ENCODE measurements around the gene FOXA3.

Gene FOXA3

DNA sequence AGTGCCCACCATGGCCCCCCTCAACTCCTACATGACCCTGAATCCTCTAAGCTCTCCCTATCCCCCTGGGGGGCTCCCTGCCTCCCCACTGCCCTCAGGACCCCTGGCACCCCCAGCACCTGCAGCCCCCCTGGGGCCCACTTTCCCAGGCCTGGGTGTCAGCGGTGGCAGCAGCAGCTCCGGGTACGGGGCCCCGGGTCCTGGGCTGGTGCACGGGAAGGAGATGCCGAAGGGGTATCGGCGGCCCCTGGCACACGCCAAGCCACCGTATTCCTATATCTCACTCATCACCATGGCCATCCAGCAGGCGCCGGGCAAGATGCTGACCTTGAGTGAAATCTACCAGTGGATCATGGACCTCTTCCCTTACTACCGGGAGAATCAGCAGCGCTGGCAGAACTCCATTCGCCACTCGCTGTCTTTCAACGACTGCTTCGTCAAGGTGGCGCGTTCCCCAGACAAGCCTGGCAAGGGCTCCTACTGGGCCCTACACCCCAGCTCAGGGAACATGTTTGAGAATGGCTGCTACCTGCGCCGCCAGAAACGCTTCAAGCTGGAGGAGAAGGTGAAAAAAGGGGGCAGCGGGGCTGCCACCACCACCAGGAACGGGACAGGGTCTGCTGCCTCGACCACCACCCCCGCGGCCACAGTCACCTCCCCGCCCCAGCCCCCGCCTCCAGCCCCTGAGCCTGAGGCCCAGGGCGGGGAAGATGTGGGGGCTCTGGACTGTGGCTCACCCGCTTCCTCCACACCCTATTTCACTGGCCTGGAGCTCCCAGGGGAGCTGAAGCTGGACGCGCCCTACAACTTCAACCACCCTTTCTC lies 8.2 kb downstream of the FOXA3 start:
- in situ Hi-C loops (cut with HindIII; ENCODE audit: low sequenced_read_pairs): no loop called here
- no peak for DNase-seq (ENCODE audit: low read depth, low spot score)
- TF ChIP-seq, protein P1, sequence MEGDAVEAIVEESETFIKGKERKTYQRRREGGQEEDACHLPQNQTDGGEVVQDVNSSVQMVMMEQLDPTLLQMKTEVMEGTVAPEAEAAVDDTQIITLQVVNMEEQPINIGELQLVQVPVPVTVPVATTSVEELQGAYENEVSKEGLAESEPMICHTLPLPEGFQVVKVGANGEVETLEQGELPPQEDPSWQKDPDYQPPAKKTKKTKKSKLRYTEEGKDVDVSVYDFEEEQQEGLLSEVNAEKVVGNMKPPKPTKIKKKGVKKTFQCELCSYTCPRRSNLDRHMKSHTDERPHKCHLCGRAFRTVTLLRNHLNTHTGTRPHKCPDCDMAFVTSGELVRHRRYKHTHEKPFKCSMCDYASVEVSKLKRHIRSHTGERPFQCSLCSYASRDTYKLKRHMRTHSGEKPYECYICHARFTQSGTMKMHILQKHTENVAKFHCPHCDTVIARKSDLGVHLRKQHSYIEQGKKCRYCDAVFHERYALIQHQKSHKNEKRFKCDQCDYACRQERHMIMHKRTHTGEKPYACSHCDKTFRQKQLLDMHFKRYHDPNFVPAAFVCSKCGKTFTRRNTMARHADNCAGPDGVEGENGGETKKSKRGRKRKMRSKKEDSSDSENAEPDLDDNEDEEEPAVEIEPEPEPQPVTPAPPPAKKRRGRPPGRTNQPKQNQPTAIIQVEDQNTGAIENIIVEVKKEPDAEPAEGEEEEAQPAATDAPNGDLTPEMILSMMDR (IDR thresholded peaks at IDR 0.05; ENCODE audit: low read depth, low read length): no peak
- no peak overlapping the region for H3K4me3 ChIP-seq (ENCODE audit: low read depth, low read length)

DNA sequence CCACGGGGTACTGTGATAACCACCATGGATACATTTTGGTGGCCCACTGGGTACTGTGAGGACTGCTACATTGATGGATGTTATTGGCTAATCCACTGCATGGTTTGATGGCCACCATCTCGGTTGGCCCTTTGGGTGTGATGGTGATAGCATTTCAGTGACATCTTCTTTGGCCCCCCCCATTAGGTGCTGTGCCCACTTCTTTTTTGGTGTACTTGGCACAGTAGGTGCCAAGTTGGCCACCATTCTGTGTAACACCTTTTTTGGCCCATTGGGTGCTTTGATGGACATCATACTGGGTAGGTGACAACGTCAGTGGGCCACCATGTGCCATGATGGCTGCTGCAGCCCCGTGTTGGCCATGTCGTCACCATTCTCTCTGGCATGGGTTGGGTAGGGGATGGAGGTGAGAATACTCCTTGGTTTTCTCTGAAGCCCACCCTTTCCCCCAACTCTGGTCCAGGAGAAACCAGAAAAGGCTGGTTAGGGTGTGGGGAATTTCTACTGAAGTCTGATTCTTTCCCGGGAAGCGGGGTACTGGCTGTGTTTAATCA lies 9.2 kb downstream of the FOXA3 start:
- no peak for DNase-seq (ENCODE audit: low read depth, low spot score)
- in situ Hi-C loops (cut with HindIII; ENCODE audit: low sequenced_read_pairs): no loop called here
- TF ChIP-seq, protein P1 (IDR thresholded peaks at IDR 0.05; ENCODE audit: low read depth, low read length): no peak
- H3K4me3 ChIP-seq (ENCODE audit: low read depth, low read length): no peak overlapping the region

- H3K4me3 ChIP-seq (ENCODE audit: low read depth, low read length): no peak overlapping the region
- in situ Hi-C loops (cut with HindIII; ENCODE audit: low sequenced_read_pairs): no loop called here
- DNase-seq (ENCODE audit: low read depth, low spot score): no peak
- TF ChIP-seq, protein P1 (IDR thresholded peaks at IDR 0.05; ENCODE audit: low read depth, low read length): no peak
Measured at GRCh38 chr19:45874620-45874966, 10.5 kb downstream of the FOXA3 start.

DNA sequence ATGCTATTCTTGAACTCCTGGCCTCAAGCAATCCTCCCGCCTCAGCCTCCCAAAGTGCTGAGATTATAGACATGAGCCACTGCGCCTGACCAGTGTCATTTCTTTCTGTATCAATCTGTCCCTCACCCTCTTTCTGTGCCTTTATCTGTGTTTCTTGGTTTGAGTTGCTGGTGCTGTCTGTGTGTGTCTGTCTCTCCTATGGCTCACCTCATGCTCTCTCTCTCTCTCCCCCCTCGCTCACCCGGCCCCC lies 12.0 kb downstream of the FOXA3 start:
- no peak for DNase-seq (ENCODE audit: low read depth, low spot score)
- TF ChIP-seq, protein P1 (IDR thresholded peaks at IDR 0.05; ENCODE audit: low read depth, low read length): no peak
- no peak overlapping the region for H3K4me3 ChIP-seq (ENCODE audit: low read depth, low read length)
- in situ Hi-C loops (cut with HindIII; ENCODE audit: low sequenced_read_pairs): no loop called here

DNA sequence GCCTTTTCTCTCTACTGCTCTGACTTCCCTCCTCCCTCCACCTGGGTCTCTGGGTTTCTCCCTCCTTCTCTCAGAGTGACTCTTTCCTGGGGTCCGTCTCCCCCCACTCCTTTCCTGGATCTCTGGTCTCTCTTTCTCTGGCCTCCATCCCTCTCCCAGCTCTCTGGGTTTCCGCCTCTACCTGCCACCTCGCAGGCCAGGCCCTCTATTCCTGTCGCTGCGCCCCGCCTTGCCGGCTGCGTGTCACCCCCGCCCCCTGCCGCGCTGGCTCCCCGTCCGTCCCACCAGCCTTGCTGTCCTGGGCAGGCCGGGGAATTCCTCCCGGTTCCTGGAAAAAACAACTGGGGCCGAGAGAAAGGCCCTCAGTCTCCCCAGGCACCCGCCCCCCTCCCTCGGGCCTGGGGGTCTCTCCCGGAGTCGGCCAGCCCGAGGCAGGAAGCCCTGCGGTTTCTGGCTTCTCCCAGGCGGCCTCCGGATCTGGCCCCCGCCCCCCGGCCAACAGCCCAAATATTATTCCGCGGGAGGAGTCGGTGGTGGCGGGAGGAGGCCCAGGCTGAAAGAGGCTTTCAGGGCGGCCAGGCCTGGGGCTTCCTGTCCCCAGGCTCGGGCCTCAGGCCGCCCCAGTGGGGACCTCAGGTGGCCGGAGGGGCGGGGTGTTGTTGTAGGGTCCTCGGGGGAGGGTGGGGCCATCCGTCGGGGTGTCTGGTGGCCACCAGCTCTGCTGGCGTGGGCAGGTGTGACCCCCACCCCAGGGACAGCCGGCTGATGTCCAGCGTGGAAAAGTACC lies 12.5 kb downstream of the FOXA3 start:
- H3K4me3 ChIP-seq (ENCODE audit: low read depth, low read length): no peak overlapping the region

DNA sequence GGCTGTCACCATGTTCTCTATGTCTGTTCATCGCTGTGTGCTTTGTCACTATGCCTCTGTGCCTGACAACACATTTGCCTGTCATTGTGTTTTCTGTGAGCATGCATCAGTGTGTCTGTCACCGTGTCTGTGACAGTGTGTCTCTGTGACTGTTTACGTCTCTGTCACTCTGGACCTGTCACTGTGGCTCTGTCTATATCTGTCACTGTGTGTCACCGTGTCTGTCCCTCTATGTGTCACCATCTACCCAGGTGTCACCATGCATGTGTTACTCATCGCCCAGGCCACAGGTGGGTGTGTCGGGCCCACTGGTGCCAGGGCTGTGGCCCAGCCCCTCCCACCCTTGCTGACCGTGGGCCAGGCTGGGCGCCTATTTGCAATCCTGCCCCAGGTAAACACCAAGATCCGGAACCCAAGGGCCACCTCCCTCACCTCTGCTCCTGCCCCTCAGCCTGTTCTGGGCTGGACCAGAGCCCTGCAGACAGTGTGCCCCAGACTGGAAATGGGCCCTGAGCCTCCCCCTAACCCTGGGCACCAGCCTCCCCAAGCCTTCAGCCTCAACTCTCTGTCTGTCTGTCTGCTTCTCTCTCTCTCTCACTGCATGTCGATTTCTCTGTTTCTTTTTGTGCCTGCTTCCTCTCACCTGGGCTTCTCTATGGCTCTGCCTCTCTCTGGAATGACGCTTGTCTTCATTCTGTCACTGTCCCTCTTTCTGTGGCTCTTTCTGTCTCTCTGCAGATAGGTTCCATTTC lies 14.1 kb downstream of the FOXA3 start:
- TF ChIP-seq, protein P1 (IDR thresholded peaks at IDR 0.05; ENCODE audit: low read depth, low read length): no peak
- H3K4me3 ChIP-seq (ENCODE audit: low read depth, low read length): no peak overlapping the region
- in situ Hi-C loops (cut with HindIII; ENCODE audit: low sequenced_read_pairs): no loop called here
- no peak for DNase-seq (ENCODE audit: low read depth, low spot score)

More for the DNA sequence above, 12.5 kb downstream of the FOXA3 start:
- in situ Hi-C loops (cut with HindIII; ENCODE audit: low sequenced_read_pairs): no loop called here
- TF ChIP-seq, protein P1 (IDR thresholded peaks at IDR 0.05; ENCODE audit: low read depth, low read length): no peak
- peak; percentile 30 for DNase-seq (ENCODE audit: low read depth, low spot score)
